Measurements from ENCODE around the gene ZG16.

The ZG16 gene

DNA sequence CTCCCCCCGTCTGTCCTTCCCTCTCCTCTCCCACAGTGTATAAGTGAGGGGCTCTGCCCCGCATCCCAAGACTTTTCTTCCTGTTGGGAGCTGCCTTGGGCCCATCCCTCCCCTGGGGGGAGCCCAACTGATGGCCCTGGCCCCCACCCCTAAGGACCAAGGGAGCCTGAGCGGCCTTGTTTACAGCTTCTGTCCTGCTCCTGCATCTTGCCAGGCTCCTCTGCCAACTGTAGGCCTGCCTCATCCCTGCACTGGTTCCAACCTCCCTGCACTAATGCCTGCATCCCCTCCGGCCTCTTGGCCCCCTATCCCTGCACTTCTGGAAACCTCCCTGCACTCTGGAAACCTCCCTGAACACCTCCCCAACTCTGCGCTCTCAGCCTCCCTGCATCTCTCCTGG lies 36.5 kb downstream of the ZG16 start:
- TF ChIP-seq POLR2AphosphoS5 (IDR thresholded peaks at IDR 0.05; ENCODE audit: low read depth, low read length), result no peak
- TF ChIP-seq POLR2A (IDR thresholded peaks at IDR 0.05; ENCODE audit: low read depth, low read length), result no peak
- TF ChIP-seq SPI1 (IDR thresholded peaks at IDR 0.05; ENCODE audit: low read depth, low read length), result no peak
- TF ChIP-seq POU2F2 (IDR thresholded peaks at IDR 0.05; ENCODE audit: low read depth, low read length), result no peak
- TF ChIP-seq PAX5 (IDR thresholded peaks at IDR 0.05; ENCODE audit: insufficient read depth, low read length, severe bottlenecking), result no peak
- no peak for TF ChIP-seq TAF1 (IDR thresholded peaks at IDR 0.05; ENCODE audit: low read depth, low read length)
- no peak for DNase-seq (ENCODE audit: insufficient read length, low spot score)
- FAIRE-seq, result no peak

DNA sequence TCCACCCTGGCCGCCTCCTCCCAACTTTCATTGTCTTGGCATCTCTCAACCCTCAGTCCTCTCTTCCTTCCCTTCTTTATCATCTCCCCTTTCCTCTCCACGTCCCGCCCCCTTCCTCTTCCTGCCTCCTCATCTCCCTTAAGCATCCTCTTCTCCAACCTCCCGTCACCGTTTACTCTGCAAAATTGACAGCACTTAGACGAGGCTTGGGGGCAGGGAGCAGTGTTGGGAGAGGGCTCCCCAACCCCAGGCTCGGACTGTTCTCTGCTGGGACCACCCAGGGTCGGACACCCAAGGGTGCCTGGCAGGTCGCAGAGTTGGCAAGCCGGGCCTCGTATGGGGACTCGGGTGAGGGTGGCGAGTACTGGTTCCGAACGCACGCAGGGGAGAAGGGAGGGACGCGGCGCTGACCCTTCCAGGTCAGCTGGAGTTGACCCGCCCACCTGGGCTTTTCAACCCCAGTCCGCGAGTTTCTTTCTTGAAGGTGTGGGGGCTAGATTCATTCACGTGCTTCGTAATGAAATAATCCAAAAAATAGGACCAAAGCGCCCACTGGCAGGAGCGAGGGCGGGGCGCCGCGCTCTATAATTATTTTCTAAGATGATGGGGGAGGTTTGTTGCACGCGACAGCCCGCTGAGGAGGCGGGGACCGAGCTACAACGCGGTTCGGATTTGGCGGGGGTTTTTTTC lies 37.1 kb downstream of the ZG16 start:
- no peak for TF ChIP-seq POLR2A (IDR thresholded peaks at IDR 0.05; ENCODE audit: low read depth, low read length)
- no peak for TF ChIP-seq TAF1 (IDR thresholded peaks at IDR 0.05; ENCODE audit: low read depth, low read length)
- no peak for TF ChIP-seq POLR2AphosphoS5 (IDR thresholded peaks at IDR 0.05; ENCODE audit: low read depth, low read length)
- TF ChIP-seq SPI1 (IDR thresholded peaks at IDR 0.05; ENCODE audit: low read depth, low read length), result no peak
- TF ChIP-seq PAX5 (IDR thresholded peaks at IDR 0.05; ENCODE audit: insufficient read depth, low read length, severe bottlenecking), result no peak
- no peak for TF ChIP-seq POU2F2 (IDR thresholded peaks at IDR 0.05; ENCODE audit: low read depth, low read length)
- FAIRE-seq (no peak), DNase-seq (ENCODE audit: insufficient read length, low spot score) (no peak)

DNA sequence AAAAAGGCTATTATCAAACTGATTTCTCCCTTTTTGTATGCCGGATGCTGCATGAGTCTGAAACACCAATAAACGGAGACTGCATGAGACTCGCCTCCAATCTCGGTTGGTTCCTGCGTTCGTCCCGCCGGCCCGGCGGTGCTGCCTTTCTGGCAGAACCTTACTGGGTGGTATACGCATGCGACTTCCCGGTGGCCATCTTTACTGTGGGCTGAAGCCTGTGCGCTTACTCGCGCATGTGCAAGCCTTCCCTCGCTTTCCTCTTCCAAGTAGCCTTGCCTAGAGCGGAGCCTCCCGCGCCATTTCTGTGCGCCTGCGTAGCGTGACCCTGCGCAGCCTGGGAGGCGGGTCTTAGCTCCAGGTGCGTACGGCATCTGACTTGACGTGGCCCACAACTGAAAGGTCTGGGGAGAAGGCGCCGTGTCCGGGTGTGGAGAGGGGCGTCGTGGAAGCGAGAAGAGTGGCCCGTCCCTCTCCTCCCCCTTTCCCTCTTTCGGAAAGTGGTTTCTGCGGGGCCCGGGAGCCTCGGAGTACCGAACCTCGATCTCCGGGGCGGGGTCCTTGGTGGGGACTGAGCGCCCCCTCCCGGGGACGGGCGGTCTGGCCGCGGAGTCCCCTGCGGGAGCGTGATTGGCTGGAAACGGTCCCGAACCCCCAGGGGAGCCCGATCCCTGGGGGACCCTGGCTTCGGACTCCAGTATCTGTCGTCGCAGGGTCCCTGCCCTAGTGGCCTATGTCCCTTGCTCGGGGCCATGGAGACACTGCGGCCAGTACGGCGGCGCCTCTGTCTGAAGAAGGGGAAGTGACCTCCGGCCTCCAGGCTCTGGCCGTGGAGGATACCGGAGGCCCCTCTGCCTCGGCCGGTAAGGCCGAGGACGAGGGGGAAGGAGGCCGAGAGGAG lies 38.0 kb downstream of the ZG16 start, which contains the start of gene PAGR1:
Gene PAGR1, plus strand, starts transcription at position 360 of the 901 bp plus-strand sequence. Its CDS starts 374 bp downstream, at position 734.
- FAIRE-seq (peak; percentile 99), DNase-seq (ENCODE audit: insufficient read length, low spot score) (peak; percentile 95)
- TF ChIP-seq SPI1 (IDR thresholded peaks at IDR 0.05; ENCODE audit: low read depth, low read length) (peak; percentile 66), POLR2AphosphoS5 (IDR thresholded peaks at IDR 0.05; ENCODE audit: low read depth, low read length) (peak; percentile 85), TAF1 (IDR thresholded peaks at IDR 0.05; ENCODE audit: low read depth, low read length) (peak; percentile 87), POLR2A (IDR thresholded peaks at IDR 0.05; ENCODE audit: low read depth, low read length) (peak; percentile 86), PAX5 (IDR thresholded peaks at IDR 0.05; ENCODE audit: insufficient read depth, low read length, severe bottlenecking) (no peak), POU2F2 (IDR thresholded peaks at IDR 0.05; ENCODE audit: low read depth, low read length) (no peak; the same call in 1 of the 2 replicates)

- DNase-seq (ENCODE audit: insufficient read length, low spot score) (peak; percentile 52), FAIRE-seq (no peak)
Observed at GRCh38 chr16:29816694-29817441, 38.8 kb downstream of the ZG16 start.

GRCh38 chr16:29818082-29818481 lies 40.0 kb downstream of the ZG16 start:
- DNase-seq (ENCODE audit: insufficient read length, low spot score) (no peak), FAIRE-seq (no peak)
- TF ChIP-seq POLR2A (IDR thresholded peaks at IDR 0.05; ENCODE audit: low read depth, low read length), result no peak
- TF ChIP-seq SPI1 (IDR thresholded peaks at IDR 0.05; ENCODE audit: low read depth, low read length), result no peak
- TF ChIP-seq PAX5 (IDR thresholded peaks at IDR 0.05; ENCODE audit: insufficient read depth, low read length, severe bottlenecking), result no peak

More at GRCh38 chr16:29816694-29817441, 38.8 kb downstream of the ZG16 start:
- TF ChIP-seq POLR2AphosphoS5 (IDR thresholded peaks at IDR 0.05; ENCODE audit: low read depth, low read length), result no peak
- TF ChIP-seq SPI1 (IDR thresholded peaks at IDR 0.05; ENCODE audit: low read depth, low read length), result 0 out of 2 replicates have a peak, but pooled peaks have one; percentile 27

GRCh38 chr16:29819506-29819905 lies 41.5 kb downstream of the ZG16 start:
- FAIRE-seq (no peak), DNase-seq (ENCODE audit: insufficient read length, low spot score) (no peak)
- TF ChIP-seq SPI1 (IDR thresholded peaks at IDR 0.05; ENCODE audit: low read depth, low read length) (0 out of 2 replicates have a peak, but pooled peaks have one; percentile 19), PAX5 (IDR thresholded peaks at IDR 0.05; ENCODE audit: insufficient read depth, low read length, severe bottlenecking) (no peak), TAF1 (IDR thresholded peaks at IDR 0.05; ENCODE audit: low read depth, low read length) (no peak), POLR2AphosphoS5 (IDR thresholded peaks at IDR 0.05; ENCODE audit: low read depth, low read length) (no peak), POU2F2 (IDR thresholded peaks at IDR 0.05; ENCODE audit: low read depth, low read length) (no peak), POLR2A (IDR thresholded peaks at IDR 0.05; ENCODE audit: low read depth, low read length) (no peak)

GRCh38 chr16:29820271-29820701 lies 42.2 kb downstream of the ZG16 start, which contains the start of gene MVP:
TSS of gene MVP (plus strand) at chr16:29820462. CDS start at chr16:29830550, 10,088 bp downstream.
- FAIRE-seq, result peak; percentile 59

DNA sequence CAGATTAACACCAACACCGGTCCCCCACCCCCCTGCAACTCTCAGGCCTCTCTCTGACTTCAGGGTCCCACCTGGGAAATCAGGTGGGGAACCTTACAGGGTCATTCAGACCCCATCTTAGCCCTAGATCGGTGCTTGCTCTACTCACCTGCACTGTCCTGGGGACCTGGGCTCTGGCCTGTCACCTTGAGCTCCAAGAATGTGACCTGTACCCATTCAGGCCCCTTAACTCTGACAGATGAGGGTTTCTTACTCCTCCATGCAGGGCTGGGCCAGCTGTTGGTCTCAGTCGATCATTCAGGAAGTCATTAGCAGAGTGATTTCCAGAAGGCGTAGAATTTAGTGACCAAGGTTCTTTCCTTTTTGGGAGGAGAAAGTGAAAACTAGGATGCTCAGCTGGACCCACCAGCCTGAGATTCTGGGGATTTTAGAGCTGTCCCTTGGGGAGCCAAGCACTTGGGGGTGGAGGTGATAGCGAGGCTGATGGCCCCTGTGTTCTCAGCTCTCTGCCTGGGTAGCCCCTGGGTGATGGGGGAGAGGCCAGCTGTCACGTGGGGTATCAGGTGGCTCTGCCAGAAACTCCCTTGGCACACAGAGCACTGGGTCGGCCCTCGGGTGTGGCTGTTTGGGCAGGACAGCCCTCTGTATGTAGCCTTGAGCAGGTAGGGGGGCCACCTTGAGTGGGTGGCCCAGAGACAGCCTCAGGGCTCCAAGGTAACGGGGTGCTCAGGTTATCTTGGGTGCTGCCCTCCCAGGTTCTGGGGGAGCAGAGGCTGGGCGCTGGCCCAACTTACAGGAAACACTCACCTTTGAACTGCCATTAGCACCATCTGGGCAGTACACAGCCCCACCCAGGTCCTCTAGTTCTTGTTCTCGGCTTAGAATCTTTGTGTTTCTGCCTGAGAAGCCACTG lies 42.9 kb downstream of the ZG16 start:
- no peak for TF ChIP-seq PAX5 (IDR thresholded peaks at IDR 0.05; ENCODE audit: insufficient read depth, low read length, severe bottlenecking)
- TF ChIP-seq POLR2A (IDR thresholded peaks at IDR 0.05; ENCODE audit: low read depth, low read length), result peak; percentile 84
- TF ChIP-seq TAF1 (IDR thresholded peaks at IDR 0.05; ENCODE audit: low read depth, low read length), result peak; percentile 56; the same call in 1 of the 2 replicates
- TF ChIP-seq POLR2AphosphoS5 (IDR thresholded peaks at IDR 0.05; ENCODE audit: low read depth, low read length), result peak; percentile 67
- DNase-seq (ENCODE audit: insufficient read length, low spot score) (peak; percentile 55), FAIRE-seq (peak; percentile 13)

More at GRCh38 chr16:29820271-29820701, 42.2 kb downstream of the ZG16 start, which contains the start of gene MVP:
- peak; percentile 63 for DNase-seq (ENCODE audit: insufficient read length, low spot score)
- no peak for TF ChIP-seq POLR2AphosphoS5 (IDR thresholded peaks at IDR 0.05; ENCODE audit: low read depth, low read length)
- TF ChIP-seq TAF1 (IDR thresholded peaks at IDR 0.05; ENCODE audit: low read depth, low read length), result no peak
- peak; percentile 55 for TF ChIP-seq SPI1 (IDR thresholded peaks at IDR 0.05; ENCODE audit: low read depth, low read length)
- 0 out of 2 replicates have a peak, but pooled peaks have one; percentile 20 for TF ChIP-seq POU2F2 (IDR thresholded peaks at IDR 0.05; ENCODE audit: low read depth, low read length)
- 0 out of 2 replicates have a peak, but pooled peaks have one; percentile 51 for TF ChIP-seq POLR2A (IDR thresholded peaks at IDR 0.05; ENCODE audit: low read depth, low read length)
- no peak for TF ChIP-seq PAX5 (IDR thresholded peaks at IDR 0.05; ENCODE audit: insufficient read depth, low read length, severe bottlenecking)

All from GM12891 (cell line).